DOHH2 (cell line): ENCODE results near the gene PCDHGC5.

ENCODE experiments used
- CTCF ChIP-seq: fragments of 200-600 bp; sonication (generic); IDR thresholded peaks from one replicate; pipeline ENCODE4 v1.5.1; 2014; ENCODE audit warnings: antibody characterized with exemption, mild to moderate bottlenecking, low read depth, low read length; ENCODE audit not compliant: poor library complexity, severe bottlenecking
- EZH2phosphoT487 ChIP-seq: fragments of 200-600 bp; sonication (generic); IDR thresholded peaks from 2 replicates; pipeline ENCODE4 v1.6.1; 2017; ENCODE audit warnings: borderline replicate concordance, mild to moderate bottlenecking, antibody characterized with exemption, low read length, moderate library complexity, mixed read lengths

DNA sequence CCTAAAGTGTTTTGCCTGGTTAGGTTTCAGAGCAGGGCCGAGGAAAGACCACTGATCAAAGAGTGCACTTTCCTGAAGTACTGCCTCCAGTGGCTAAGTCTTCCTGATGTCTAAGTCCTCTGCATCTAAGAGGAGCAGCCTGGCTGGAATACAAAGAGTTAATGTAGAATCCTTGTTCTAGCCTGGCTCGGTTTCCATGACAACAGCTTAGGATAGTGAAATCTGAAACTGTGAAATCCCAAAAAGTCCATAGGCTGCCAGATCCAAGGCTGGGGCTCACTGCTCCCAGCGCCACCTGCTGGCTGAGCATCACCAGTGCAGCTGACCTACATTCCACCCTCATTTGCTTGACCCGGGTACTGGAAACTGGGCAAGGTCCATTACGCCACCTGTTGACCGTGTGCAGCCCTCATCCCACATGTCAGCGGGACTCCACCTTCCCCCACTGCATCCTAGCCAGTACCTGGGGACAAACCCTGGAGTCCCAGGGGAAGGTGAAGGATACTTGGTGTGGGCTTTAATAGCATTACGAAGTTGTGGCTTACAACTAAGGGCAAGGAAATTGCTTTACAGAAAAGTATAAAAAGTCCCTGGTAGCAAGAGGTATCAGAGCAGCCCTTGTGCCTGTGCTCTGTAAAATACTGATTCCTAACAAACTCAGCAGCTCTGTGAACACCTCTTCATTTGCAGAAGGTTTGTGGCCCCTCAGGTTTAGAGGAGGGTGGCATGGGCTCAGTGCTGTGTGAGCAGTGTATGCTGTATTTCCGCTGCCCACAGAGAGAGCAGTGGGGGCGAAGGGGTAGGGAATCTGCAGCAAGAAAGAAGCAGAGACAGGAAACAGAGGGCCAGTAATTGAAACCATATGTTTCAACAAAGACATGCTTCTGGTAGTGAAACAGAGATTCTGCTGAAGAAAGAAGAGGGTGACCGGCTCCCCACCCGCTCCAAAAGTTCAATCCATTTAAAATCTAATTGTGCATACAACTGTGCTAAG is 36.0 kb downstream of the PCDHGC5 start:
- TF ChIP-seq CTCF (peak; percentile 100), EZH2phosphoT487 (no peak)
